Stimulated activated CD8-positive, alpha-beta memory T cell treated with anti-CD3 and anti-CD28 coated beads, Interleukin-12 subunit alpha, Interleukin-12 subunit beta, amount 100 ng/mL, for 1 hour (primary cell): ENCODE data around the gene RPA3.

ENCODE experiments used
- DNase-seq: peaks from one replicate; pipeline ENCODE4 v3.0.0-alpha.2; 2020; ENCODE audit warnings: low read depth

RPA3 gene

GRCh38 chr7:7732621-7733281, 14.3 kb upstream of the RPA3 start:
- no peak for DNase-seq

- DNase-seq: no peak
Measured at GRCh38 chr7:7731732-7732131, 13.3 kb upstream of the RPA3 start.

DNA sequence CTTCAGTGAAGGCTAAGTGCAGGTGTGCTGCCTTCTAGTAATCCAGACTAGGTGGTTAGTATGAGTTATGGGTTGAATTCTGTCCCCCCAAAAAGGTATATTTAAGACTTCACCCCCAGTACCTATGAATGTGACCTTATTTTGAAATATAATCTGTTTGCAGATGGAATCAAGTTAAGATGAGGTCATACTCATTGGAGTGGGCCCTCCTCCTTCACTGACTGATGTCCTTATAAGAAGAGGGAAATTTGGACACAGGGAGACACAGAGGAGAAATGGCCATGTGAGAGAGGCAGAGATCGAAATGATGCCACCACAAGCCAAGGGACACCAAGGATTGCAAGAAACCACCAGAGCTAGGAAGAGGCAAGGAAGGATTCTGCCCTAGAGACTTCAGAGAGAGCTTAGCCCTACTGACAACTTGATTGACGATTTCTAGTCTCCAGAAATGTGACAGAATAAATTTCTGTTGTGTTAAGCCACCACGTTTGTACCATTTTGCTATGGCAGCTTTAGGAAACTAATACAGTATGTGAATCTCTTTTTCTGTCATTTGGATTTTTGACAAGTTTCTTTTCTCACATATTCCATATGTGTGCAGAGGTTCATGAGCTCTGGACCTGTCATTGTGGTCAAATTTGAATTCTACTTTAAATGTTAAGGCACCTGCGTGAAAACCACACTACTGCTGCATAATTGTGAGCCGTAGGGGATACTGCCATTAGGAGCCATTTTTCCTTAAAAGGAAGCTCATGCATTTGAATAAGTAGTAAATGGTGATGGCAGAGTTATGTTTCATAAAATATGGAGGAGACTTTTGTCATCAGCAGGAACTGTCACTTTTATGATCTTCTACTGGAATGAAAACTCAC, 2.6 kb upstream of the RPA3 start:
- DNase-seq: no peak

DNA sequence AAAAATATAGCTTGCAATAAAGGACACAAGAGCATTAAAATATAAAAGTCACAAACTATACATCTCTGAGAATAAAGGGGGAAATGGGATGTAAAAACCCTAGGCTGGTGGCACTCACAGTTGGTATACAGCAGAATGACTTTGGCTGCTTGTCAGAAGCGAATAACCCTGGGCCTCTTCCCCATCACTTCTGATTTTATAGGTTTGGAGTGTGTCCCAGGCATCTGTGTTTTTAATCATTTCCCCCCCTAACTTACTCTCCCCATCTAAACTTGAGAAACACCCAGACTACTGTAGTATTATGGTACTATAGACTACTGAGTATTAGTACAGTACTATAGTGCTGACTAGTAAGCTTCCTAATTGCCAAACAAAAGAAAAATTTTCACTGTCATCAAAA, 1.8 kb upstream of the RPA3 start:
- no peak for DNase-seq

DNA sequence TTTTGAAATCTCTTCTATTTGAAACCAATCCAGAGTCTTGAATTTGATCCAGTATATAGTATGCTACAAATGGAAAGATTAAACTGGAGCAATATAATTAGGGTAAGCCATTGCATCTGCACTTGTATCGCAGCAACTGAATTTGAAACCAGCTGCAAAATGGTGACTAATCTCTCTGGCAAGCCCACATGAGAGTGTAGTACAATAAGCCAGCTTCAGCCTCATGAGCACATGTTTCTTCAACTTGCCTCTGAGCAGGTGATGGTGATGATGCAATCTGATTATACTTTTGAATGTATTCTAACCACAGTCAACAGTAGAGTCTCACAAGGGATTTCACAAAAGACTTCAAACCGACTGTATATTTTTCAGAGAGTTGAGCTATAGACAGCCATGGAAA, 829 bp upstream of the RPA3 start:
- DNase-seq: no peak

DNA sequence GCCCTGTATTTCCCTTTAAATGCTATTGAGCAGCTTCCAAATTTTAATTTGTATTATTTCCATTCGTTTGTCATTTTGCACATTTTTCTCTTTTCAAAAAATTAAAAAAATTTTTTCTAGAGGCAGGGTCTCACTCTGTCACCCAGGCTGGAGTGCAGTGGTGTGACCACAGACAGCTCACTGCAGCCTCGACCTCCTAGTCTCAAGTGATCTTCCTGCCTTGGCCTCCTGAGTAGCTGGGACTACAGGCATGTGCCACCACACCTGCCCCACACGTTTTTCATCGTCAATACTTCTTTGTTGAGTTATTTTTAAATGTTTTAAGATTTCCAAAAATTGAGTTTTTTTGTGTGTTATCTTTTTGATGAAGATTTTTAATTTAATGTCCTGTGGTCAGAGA, 4.7 kb downstream of the RPA3 start:
- no peak for DNase-seq

DNA sequence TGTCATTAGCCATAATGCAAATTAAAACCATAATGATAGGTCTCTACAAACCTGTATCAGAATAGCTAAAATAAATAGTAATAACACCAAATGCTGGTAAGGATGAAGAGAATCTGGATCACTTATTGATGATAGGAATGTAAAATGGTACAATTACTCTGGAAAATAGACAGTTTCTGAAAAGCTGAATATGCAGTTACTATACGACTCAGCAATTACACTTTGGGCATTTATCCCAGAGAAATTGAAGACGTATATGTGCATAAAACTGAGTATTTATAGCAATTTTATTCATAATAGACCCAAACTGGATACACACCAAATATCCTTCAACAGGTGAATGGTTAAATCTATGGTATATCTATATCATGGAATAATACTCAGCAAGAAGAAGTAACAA, 7.9 kb downstream of the RPA3 start:
- no peak for DNase-seq

DNA sequence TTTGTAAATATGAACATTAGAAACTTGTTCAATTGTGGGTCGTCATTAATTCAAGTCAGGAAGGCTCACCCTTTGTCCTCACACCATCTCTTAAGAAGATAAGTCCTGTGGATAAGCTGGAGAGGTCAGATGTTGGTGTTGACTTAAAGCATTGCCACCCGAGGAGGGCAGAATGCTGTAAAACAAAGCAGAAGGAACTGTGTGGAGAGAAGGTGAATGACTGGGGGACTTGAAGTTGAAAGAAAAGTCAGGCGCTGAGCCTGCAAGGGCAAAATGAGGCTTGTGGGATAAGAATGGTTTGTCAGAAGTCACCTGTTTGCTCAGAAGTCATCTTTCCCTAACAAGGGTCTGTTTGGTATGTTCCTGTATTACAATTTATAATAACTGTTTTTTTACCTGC, 9.1 kb downstream of the RPA3 start:
- no peak for DNase-seq

GRCh38 chr7:7707806-7708205, 10.6 kb downstream of the RPA3 start:
- DNase-seq: no peak

DNA sequence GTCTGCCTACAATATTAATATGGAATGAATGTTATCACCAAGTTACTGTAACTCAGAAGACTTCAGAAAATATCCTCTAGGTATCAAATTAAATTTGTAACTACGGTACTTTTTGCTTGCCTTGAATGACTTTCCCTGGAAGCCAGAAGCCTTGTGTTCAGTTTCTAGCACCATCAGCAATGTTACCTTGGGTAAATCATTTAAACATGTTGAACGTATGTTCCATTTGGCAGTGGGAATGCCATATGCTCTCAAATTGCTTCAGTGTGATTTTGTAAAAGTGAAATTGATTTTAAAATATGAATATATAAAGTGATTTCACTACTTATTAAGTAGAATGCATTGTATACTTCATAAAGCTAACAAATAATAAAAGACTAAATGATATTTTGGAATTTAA, 11.2 kb downstream of the RPA3 start:
- no peak for DNase-seq

DNA sequence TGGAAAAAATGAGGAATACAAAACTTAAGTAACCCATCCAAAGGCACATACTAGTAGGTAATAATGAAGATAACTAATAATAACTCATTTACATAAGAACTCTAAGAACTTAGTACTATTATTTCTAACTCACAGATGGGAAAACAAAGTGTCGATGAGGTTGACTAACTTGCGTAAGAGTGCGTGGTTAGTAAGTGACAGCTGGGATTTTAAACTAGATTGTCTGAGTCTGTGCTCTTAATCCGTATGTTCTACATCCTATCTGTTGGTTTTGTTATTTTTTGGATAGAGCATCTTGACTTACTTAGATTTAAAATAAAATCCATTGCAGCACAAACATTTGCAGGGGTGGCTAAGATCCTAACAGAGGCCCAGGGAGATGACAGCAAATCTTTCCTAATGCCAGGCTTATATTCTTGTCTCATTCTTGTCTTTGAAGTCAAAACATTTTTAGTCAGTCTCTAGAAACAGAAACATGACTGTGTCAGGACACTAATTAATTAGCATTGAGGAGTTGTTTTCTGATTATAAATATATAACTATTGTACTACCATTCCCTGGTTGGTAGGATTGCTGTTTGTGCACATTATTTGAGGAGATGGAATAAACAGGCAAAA, 11.7 kb downstream of the RPA3 start:
- DNase-seq: no peak

DNA sequence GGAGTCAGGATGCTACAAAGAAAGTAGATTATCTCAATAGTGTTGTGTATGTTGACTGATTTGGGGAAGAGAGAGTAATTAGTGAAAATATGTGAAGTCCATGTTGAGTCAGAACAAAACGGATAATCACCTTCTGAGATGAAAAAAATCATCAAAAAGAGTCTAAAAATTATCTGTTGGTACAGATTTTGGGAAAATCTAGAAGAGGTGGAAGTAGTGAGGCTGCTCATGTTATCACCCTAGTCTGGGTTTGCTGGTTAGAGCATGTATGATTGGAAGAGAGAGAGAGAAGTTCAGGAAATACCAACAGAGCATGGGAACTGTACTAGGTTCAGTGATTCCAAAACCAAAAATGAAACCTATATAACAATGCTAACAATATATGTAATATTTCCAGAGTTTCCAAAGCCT, 12.3 kb downstream of the RPA3 start:
- DNase-seq: no peak

GRCh38 chr7:7705318-7705717, 13.1 kb downstream of the RPA3 start:
- no peak for DNase-seq

- no peak for DNase-seq
Measured at GRCh38 chr7:7704867-7705266, 13.5 kb downstream of the RPA3 start.

- DNase-seq: no peak
Measured at GRCh38 chr7:7703427-7703826, 15.0 kb downstream of the RPA3 start.

DNA sequence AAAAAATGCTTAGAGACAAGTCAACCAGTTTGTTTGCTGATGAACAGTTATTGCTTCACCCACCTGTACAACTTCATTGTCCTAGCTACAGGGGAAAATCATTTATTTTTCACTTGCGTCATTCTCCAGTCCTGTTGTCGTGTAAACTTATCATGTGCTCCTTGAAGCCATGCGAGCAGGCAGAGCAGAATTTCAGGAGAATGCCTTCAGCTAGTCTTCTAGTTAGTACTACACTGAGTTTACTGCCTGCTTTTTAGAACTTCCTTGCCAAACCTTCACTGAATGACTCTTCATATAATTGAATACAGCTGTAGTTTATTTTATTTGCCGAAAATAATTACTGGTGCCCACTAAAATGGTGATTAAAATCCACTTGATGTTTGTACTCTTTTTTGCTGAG, 15.6 kb downstream of the RPA3 start:
- DNase-seq: no peak

DNA sequence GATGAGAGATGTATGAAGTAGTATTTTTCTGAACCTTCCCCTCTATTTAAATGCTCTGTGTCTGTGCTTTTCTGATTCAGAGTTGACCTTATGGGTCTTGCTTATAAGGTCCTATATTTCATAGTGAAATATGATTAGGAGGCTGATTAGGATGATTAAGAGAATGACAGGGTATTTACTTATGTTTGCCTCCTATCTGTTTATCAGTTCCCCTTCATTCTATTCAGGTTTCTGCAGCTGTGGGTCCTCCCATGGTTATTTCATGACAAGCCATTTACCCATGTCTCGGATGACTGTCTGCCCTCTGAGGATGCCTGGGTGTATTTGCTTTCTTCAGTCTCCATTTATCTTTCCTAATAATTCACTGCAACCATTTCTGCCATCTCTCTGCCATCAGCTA, 16.9 kb downstream of the RPA3 start:
- no peak for DNase-seq

GRCh38 chr7:7699970-7700369, 18.4 kb downstream of the RPA3 start:
- DNase-seq: no peak

DNA sequence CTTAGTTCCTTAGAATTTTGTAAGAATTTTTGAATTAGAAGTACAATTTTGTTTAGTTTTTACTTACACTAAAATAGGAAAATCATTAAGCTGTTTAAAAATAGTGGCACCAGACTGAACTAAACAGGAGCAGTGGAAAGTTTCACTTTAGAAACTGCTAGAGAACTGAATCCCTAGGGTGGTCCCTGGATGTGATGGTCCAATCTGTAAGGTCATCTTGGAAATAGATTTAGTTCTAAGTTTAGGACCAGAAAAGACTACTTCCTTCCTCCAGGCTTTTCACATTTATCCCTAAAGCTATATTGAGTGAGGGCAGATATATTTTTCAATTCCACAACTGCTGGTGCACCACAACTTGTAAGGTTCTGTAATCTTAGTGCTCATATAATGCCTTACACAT, 19.0 kb downstream of the RPA3 start:
- DNase-seq: no peak

DNA sequence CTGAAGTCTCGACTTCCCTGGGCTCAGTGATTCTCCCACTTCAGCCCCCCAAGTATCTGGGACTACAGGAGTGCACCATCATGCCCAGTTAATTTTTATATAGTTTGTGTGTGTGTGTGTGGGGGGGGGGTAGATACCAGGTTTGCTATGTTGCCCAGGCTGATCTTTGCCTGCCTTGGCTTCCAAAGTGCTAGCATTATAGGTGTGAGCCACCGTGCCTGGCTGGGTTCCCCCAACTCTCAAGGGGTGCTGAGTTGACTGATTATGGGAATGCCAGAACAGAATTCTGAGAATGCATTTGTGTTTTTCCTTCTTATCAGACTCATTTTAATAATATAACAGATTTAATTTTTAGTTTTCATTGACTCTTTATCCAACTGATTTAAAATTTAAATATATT, 19.5 kb downstream of the RPA3 start:
- no peak for DNase-seq

DNA sequence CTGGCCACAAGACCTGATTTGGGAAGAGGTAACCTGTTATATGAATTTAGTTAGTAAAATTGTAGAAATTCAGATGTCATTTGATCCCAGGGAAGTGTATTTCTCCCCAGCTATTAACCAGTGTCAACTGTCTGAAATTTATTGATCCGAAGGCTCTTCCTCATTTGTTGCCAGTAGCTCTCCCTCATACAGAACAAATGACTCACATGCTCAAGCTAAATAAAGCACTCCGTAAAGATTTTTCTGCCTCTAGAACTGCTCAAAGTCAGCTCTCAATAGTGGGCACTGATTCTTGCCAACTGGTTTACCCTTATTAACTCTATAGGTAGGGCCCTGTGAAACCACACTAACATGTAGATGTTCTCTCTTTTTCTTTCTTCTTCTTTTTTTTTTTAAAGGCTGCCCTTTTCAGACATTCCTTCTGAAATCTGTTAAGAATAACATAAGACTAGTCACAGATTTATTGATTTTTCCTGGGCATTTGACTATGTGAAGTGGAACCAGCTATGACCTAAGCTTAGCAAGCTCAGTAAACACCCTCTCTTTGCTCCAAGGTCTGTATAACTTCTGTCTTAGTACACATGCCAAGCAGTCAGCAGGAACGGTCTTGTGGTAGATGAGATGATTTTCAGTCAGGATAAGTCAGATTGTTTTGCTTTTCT, 21.8 kb downstream of the RPA3 start:
- DNase-seq: no peak

DNA sequence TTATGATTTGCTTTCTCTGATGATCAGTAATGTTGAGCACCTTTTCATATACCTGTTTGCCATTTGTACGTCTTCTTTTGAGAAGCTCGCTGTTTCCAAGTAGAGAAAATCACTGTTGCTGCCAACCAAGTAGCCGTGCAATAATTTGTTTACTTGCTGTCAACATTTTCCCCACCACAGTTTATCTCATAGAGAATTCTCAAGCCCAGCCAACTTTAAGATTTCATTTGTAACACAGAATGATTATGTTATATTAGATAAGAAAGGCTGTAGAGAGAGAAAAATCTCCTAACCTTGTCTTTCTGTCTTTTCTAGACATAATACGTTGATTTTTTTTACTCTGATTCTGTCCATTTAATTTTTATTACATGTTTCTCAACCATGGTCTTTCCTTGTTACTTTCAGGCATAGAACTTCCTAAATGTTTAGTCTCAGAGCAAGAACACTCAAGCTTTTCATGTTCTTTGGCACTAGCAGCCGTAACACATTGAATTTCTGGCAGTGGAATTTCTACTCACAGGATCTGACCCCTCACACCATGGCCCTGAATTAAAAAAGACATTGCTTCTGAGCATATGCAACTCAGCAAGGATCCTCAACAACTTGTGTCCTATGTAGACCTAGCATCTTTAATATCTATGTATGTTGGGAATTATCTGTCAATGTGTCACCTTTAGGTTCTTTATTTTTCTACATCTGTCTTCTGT, 23.1 kb downstream of the RPA3 start:
- no peak for DNase-seq
